Measurements from ENCODE around the gene FBP1.

Gene FBP1

DNA sequence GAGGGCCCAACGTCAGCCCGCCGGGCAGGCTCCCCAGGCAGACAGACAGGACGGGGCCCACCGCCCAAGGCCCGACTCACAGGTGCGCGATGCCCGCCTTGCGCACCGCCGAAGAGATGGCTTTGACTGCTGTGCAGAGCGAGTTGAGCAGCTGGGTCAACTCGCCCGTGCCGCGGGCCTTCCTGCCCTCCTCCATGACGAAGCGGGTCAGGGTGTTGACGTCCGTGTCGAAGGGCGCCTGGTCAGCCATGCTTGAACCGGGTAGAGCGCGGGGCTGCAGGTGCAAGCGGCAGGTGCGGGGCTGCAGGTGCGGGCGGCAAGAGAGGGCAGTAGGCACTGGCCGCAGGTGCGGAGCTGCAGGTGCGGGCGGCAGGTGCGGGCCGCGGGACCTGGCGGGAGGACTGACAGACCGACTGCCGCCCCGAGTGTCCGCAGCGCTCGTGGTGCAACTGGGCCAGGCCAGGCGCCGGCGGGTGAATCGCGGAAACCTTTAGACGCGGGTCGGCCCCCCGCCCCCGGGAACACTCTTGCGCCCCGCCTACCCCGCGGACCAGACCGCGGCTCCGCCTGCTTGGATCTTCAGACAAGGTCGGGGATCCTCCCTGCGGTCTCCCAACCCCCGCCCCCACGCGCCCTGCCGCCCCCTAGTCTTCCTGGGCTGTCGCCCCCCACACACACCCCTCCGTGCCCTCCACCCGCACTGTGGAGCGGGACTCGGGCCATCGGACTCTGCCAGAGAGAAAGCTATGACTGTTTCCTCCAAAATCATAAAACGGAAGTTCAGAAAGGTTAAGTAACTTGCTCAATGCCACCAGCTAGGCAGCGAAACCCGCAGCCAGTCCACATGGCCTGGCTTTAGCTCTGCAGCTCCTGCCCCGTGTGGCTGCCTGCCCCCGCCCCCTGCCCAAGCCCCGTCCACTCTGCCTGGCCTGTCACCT lies at the start of gene FBP1:
FBP1 (minus strand) TSS at position 458 of the 938 bp plus-strand sequence; CDS start at position 250, 208 bp downstream.
- peak; percentile 45 for DNase-seq

DNA sequence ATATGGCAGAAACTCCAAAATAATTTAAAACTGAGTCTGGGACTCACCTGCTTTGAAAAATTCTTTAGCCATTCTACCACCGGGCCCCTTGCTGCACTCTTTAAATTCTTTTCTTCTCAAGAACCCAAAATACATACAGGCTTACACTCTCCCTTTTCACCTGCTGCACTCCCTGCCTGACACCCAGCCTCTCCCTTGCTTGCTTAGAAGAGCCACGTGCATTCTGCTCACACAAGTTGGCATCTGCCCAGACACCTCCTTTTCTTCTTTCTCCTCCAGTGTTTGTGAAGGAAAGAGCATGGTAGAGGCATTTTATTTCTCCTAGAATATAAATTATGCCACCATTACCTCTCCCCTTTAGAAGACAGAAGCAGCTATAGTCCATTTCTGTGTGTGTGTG lies 48.1 kb upstream of the FBP1 start:
- no peak for DNase-seq

DNA sequence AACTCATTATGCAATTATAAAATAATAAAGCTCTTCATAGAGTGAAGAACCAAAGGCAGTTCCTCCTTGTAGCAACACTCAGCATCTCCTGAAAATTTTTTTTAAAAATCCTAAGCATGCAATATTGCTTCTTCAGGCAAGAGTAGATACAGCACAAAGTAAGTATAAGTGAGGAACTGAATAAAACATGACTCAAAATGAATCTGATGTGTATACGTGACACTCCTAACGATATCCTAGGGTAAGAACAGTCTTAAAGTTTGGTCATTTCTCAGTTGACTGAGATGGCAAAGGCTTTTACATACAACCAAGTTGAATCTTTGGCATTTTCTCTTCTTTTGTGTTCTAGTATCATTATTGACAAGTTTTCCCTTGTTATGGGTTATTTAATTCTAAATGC lies 46.0 kb upstream of the FBP1 start:
- no peak for DNase-seq

DNA sequence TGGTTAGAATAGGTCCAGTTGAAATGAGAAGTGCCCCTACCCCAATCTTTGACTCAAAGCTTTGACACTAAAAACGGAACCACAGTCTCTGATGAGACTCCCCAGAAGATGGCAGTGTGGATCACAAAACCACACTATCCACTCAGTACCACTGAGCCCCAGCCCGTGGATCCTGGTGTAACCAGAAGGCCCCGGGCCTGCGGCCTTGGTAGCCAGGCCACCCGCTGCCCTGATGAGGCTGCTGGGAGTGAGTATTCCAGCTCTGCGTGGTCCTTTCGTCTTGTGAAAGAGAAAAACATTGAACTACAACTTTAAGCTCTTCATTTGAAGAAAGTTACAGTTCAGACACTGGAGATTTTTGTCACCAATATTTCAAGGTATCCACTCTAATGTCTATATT lies 42.2 kb upstream of the FBP1 start:
- DNase-seq, result peak; percentile 55

DNA sequence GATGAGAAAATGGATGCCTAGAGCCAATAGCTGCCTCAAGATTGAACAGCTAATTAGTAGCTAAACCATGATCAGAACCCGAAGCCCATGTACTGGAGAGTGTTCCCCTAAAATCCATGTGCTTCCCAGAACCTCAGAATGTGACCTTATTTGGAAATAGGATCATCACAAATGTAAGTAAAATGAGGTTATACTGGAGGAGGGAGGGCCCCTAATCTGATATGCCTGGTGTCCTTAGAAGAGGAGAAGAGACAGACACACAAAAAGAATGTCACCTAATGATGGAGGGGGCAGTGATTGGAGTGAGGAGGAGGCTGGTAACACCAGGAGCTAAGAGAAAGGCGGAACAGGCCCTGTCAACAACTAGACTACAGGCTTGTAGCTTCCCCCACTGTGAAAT lies 41.3 kb upstream of the FBP1 start:
- no peak for DNase-seq

DNA sequence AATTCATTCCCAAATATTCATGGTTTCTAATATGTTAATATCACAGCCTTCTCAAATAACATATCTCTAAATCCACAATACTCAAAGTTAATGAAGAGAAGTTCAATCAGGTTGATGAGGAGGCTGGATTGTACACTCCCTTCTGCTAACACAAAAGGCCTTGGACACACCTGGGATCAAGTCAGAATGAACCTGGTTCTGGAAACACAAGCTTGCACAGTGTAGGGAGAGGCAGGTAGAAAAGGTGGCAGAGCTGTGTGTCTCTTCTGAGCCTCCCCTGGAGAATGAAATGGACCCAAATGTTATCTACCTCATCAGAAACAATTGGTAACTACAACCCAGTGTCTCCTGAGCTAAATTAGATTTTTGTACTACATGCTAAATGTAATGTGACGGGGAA lies 40.7 kb upstream of the FBP1 start:
- no peak for DNase-seq

DNA sequence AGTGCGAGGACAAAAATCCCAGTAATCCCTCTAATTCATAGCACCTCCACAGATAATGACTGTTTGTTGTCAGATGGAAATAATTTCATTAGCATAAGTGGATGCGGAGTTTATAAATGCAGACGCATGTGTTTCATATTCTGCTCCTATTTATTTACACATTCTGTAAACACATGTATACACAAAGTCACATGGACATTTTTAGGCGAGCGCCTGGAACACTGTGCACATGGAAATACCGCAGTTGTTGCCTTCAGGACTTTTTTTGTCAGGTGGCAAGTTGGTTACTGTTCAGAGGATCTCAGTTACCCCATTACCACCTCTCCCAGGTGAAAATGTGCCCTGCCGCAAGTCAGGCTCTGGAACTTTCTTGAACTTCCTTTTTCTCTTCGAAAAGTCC lies 40.3 kb upstream of the FBP1 start:
- DNase-seq, result no peak

DNA sequence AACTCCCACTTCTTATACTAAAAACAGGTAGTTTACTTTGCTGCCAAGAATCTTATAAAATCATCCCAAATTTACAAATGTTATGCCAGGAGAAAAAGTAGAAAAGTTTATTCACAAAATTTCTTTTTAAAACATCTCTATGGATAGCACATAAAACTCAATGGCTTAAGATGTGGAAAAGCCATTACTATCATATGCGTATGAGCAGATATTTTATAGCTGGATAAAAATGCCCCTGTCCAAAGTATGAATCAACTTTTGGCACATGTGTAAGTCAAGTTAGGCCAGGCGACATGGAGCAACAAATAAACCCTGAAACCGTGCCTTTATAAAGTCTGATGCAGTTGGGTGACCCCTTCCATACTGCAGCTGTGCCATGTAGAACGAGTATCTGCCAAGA lies 38.6 kb upstream of the FBP1 start:
- DNase-seq, result no peak

DNA sequence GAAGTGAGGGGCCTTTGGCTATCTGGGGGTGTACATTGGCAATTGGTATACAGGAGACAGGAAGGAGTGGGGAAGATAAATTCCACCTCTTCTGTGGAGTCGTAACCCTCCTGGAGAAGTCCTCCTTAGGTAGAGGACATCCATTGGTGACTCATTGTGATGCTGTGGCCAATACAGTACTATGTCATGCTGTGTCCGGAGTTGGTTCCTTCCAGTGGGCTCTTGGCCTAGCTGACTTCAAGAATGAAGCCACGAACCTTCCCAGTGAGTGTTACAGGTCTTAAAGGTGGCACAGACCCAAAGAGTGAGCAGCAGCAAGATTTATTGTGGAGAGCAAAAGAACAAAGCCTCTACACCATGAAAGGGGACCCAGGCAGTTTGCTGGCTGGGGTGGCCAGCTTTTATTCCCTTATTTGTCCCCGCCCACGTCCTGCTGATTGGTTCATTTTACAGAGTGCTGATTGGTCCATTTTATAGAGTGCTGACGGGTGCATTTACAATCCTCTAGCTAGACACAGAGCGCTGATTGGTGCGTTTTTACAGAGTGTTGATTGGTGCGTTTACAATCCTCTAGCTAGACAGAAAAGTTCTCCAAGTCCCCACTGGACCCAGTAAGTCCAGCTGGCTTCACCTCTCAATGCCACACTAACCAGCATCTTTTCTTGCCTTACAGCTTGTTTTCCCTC lies 37.3 kb upstream of the FBP1 start:
- no peak for DNase-seq

DNA sequence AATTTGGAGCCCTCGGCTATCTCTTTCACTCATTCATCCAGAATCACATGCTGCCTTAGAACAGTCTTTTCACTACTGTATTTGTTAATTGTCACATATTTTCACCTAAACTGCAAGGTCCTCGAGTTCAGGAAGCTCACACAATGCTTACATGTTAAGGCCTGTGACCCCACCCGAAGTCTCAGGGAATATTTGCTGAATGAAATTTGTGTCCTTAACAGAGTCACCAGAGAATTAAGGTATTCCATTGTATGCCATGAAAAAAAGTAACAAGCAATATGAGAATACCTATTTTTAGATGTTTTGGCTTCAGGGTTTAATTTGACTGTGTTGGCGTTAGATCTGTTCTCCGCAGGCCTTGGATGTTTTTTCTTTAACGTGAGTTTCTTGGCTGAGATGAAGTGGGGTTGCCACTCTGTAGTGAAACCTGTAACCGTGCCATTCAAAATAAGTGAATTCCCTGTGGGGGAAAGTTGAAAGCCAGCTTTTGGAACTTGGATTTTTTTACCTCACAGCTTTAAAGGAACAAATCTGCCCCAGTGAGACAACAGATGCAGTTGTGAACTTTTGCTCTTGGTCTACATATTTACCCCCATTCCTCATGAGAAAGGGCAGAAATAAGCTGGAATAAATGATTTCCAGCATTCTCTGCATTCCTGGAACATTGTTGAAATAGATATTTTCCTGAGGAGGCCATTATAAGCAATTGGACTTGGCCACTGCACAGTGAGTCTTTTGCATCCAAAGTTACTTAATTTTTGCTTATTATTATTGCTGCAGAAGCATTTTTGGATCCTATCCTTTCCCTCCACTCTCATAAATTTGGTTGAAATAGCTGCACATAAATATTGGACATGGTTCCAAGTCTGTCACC lies 35.9 kb upstream of the FBP1 start:
- DNase-seq, result no peak

DNA sequence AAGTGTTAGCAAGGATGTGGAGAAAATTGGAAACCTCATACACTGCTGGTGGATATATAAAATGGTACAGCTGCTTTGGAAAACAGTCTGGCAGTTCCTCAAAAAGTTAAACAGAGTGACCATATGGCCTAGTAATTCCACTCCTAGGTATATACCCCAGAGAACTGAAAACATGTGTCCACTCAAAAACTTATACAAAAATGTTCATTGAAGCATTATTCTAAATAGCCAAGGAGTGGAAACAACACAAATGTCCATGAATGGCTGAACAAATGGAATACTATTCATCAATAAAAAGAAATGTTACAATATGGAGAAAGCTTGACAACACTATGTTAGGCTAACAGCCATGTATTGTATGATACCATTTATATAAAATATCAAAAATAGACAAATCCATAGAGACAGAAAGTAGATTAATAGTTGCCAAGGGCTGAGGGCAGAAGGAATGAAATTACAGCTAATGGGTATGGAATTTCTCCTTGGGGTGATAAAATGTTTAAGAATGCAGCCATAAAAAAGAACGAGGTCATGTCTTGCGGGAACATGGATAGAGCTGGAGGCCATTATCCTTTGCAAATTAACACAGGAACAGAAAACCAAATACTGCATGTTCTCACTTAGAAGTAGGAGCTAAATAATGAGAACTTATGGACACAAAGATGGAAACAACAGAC lies 33.6 kb upstream of the FBP1 start:
- no peak for DNase-seq

DNA sequence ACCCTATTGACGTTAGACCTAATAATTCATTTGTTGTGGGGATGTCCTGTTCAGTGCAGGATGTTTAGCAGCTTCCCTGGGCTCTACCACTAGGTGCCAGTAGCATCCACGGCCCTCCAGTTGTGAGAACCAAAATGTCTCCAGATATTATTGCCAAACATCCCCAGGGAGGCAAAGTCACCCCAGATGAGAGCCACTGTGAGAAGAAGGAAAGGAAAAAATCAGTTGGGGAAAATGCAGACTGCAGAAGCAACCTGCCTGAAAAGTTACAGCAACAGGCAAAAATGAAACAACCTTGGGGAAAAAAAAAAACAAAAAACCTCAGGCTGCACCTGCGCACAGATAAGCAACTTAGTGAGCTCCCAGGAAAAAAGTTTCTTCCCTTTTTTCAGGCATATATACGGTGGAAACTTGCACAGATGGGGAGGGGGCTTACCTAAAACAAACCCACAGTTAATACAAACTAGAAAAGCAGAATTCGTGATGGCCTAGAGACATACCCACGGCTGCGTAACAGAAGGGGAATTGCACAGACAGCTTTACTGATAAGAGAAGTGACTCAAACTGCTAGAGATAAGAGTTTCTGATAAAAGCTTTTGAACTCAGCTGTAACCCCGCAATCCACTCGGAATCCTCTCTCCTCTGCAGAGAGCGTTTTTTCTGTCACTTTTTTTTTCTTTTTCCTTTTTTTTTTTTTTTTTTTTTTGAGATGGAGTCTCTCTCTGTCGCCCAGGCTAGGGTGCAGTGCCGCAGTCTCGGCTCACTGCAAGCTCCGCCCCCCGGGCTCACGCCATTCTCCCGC lies 29.8 kb upstream of the FBP1 start:
- peak; percentile 50 for DNase-seq

DNA sequence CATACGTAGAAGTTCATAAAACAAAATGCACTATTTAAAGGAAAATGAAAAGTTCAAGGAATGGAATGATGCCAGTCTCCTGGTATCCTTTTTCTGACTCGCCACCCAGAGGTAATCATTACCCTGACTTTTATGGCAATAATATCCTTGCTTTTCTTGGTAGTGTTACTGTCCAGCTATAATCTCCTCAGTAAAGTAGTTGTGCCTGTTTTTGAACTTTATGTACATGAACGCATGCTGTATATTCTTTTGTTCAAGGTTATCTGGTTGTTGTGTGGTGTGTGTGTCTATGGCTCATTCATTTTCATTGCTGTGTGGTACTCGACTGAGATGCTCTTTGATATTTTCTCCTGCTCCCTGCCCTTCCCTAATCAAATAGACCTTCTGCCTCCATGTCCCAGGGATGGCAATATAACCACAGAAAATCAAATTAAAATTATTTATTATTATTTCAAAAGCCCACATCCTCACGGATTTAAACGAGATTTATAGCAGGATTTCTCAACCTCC lies 29.2 kb upstream of the FBP1 start:
- no peak for DNase-seq

DNA sequence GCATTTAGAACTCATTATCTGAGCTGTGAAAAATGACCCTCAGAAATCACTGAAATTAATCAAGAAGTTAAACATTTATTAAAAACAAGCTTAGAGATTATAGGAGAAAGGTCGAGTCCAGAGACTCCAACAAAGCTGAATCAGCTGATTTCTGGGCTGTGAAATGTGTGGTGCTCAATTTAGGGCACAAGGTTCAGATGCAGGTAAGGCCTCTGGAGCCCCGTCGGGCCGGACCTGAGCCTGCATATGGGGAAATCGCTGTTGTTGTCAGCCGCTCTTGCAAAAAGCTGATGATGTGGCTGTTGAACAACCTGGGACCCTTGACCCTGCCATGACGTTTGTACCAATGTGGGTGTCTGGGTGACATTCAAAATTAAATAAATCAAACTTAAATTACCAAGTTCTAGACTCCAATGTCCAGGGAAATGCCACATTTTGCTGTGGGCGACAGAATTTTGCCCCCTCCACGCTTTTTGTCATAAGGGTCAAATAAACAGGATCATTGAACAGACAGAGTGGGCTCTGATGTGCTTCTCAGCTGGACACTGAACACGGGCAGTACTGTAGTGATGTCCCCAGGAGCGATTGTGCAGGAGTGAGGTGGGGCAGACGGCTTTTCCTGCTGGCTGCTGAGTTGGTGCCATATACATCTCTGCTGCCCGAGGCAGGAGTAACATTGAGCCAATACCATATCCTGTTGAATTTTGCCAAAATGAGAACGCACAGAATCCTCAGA lies 27.2 kb upstream of the FBP1 start:
- DNase-seq, result no peak

DNA sequence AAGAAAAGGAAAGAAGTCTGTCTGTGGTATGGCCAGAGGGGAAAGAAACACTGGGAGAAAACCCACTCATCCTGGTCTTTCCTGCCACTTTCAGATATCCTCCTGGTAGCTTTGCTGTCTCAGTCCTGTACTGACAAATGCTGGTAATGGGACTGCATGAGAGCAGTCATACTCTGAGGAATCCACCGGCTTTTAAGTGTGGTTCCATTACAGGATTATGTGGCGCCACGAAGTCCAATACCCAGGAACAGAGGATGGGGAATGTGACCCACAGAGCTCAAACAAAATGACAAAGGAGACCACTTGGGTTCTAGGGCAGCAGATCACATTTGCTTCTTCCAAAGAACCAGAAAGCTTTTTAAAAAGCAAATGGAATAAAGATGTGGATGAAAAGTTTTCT lies 26.3 kb upstream of the FBP1 start:
- DNase-seq, result no peak

DNA sequence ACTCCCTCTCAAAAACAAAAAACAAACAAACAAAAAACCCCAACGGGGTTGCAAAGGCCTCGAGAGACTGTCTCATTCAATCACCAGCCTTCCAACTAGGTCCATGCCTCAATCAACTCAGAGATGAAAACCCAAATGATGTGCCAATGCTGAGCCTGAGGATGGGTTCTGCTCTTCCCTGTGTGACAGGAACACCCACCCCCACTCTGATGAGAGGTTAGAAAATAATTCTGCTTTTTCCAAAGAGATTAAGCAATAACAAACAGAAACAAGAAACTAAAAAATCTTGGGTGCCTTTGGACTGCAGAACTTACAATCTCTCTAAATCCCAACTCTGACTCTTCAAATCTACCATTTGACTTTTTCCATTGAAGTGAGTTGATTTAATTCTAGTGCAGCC lies 25.5 kb upstream of the FBP1 start:
- no peak for DNase-seq

DNA sequence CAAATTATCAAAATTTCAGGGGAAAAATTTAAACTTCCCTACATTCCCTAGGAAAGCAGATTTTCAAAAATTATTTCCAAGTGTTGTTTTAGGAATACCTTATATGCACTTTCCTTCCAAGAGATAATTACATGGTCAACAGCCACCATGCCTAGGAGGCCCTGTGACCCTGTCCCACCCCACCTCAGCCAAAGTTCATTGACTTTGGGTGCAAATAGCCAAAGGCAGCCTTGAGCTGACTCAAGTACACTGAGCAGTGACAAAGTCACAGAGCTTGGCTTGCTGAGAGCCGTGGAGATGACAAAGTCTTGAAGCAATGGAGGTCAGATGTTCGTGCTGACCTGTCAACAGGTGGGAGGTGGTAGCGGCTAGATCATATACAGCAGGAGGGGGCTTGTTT lies 24.3 kb upstream of the FBP1 start:
- no peak for DNase-seq

DNA sequence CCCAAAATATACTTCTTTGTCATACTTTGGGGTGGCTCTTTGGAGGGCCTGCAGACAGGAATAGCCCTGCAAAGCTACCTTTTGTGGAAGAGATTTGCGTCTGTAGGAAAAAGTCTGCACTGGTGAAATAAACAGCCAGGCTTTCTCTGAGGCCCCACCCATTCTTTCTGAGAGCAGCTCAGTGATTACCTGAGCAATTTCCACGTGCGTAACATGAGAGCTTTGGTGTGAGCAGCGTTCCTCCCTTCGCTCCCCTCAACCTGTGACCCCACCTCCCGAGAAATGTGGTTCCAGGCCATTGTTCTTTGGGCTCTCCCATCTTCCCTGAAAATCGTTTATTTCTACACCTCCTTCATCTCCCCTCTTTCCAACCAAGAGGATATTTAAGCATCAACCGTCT lies 23.8 kb upstream of the FBP1 start:
- no peak for DNase-seq

DNA sequence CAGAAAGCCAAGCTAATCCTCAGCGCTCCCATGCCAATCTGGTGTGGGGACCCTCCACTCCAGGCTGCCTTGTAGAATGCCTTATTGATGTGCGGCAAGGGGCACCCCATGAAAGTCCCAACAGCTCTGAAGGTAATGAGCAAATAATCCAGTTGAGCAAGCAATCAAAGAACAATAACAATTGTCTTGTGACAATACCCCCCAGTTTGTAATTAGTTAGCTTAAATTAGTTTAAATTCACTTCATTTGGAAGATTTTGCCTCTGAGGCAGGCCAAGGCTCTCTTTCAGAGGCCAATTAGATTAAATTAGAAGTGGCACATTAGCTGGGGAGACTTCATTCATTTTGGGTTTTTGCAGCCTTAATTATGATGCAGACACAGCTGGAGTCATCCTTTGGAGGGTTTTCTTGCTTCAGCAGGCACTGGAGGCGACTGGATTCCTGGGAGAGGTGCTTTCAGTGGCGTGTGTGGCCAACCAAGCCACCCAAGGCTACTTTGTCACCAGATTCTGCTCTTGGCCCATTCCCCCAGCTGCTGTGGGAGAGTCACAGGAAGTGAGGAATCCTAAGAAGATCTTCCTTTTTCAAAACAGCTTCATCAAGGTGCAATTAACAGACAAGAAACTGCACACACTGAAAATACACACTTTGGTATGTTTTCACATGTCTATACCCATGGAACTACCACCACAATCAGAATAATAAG lies 17.9 kb upstream of the FBP1 start:
- DNase-seq, result no peak

DNA sequence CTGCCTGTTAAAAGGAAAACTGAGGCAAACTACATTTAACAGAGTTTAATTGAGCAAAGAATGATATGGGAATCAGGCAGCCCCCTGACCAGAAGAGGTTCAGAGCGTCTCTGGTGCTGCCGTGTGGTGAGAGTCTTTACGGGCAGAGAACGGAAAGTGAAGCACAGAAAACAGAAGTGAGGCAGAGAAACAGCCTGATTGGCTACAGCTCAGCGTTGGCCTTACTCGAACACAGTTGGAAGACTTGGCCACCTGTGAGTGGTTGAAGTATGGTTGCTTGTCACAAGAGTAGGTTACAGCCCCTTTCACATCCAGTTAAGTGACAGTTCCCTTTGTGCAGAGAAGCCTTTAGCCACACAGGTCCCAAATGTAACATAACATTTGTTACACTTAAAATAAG lies 16.9 kb upstream of the FBP1 start:
- DNase-seq, result peak; percentile 48

All from activated naive CD4-positive, alpha-beta T cell treated with anti-CD3 and anti-CD28 coated beads, Interleukin-2, amount 50 U/mL, for 16 hours (primary cell).